Stimulated activated naive B cell treated with anti-CD40 and anti-IgM and Interleukin-4, amounts not matched to agents 10 μg/mL and 1 μg/mL and 100 μg/mL, for 72 hours (primary cell): ENCODE results near the gene AP1S1.
"Not testable (repeated sequence)": the region's sequence is repeated elsewhere in the genome, so short reads cannot be mapped to it uniquely, and the experiment has no call there.

Experiments used
- ATAC-seq, 2 donors: fragments of 150-1000 bp; cut with Tn5 transposase; replicated peaks; 2 replicates each; pipeline ENCODE4 v1.10.0; 2021; ENCODE audit warnings: moderate library complexity in 1 of 2
- DNase-seq: peaks from one replicate; pipeline ENCODE4 v3.0.0; 2021
- H3K27ac Mint-ChIP-seq: one replicate; pipeline ENCODE4 v1.8.0; 2022; ENCODE audit warnings: mild to moderate bottlenecking, mixed read lengths
- H3K27me3 Mint-ChIP-seq, 2 donors: one replicate each; pipeline ENCODE4 v1.8.0; 2022; ENCODE audit warnings: mixed read lengths in 2 of 2
- H3K36me3 Mint-ChIP-seq, 2 donors: one replicate each; pipeline ENCODE4 v1.8.0; 2022; ENCODE audit warnings: mixed read lengths in 2 of 2, mild to moderate bottlenecking in 1 of 2
- H3K4me1 Mint-ChIP-seq, 2 donors: one replicate each; pipeline ENCODE4 v1.8.0; 2022; ENCODE audit warnings: mixed read lengths in 2 of 2, mild to moderate bottlenecking in 1 of 2
- H3K4me3 Mint-ChIP-seq, 2 donors: one replicate each; pipeline ENCODE4 v1.8.0; 2022; ENCODE audit warnings: mild to moderate bottlenecking in 2 of 2, mixed read lengths in 2 of 2, moderate library complexity in 1 of 2
- H3K9me3 Mint-ChIP-seq, 2 donors: one replicate each; pipeline ENCODE4 v1.8.0; 2022; ENCODE audit warnings: mixed read lengths in 2 of 2, mild to moderate bottlenecking in 1 of 2

AP1S1 gene

GRCh38 chr7:101153969-101154692 is at the start of gene AP1S1:
TSS of gene AP1S1 (plus strand) at chr7:101154476. CDS start at chr7:101154515, 39 bp downstream.
- peaks cover 14 to 41% of the 10 kb centered on the region in 2 donors for H3K4me1 Mint-ChIP-seq
- ATAC-seq = peak; percentile 87 to 89
- H3K36me3 Mint-ChIP-seq = peaks cover 13 to 30% of the 10 kb centered on the region in 2 donors
- H3K9me3 Mint-ChIP-seq = peaks cover 3 to 4% of the 10 kb centered on the region in 2 donors
- H3K27me3 Mint-ChIP-seq = peaks cover 9 to 12% of the 10 kb centered on the region in 2 donors
- H3K4me3 Mint-ChIP-seq = peak within 1 kb of the TSS; percentile 89 to 91
- DNase-seq = peak; percentile 89
- peak within 1 kb of the TSS; percentile 90 for H3K27ac Mint-ChIP-seq

GRCh38 chr7:101104799-101105198 is 49.5 kb upstream of the AP1S1 start:
- no peak for ATAC-seq
- no peak overlapping the region for H3K4me3 Mint-ChIP-seq
- DNase-seq = no peak
- H3K27me3 Mint-ChIP-seq = peaks cover 36 to 47% of the 10 kb centered on the region in 2 donors
- no peak overlapping the region for H3K27ac Mint-ChIP-seq
- H3K36me3 Mint-ChIP-seq = no peaks in the 10 kb centered on the region
- no peaks in the 10 kb centered on the region for H3K9me3 Mint-ChIP-seq
- H3K4me1 Mint-ChIP-seq = peaks cover 14 to 21% of the 10 kb centered on the region in 2 donors

GRCh38 chr7:101105248-101105647 is 49.0 kb upstream of the AP1S1 start:
- H3K27me3 Mint-ChIP-seq = peaks cover 32 to 47% of the 10 kb centered on the region in 2 donors
- H3K27ac Mint-ChIP-seq, H3K9me3 Mint-ChIP-seq, DNase-seq, ATAC-seq, H3K4me3 Mint-ChIP-seq, H3K36me3 Mint-ChIP-seq: not testable (repeated sequence)
- peaks cover 11 to 16% of the 10 kb centered on the region in 2 donors for H3K4me1 Mint-ChIP-seq

- Mint-ChIP-seq H3K27ac (no peak overlapping the region), H3K27me3 (peaks cover 29 to 37% of the 10 kb centered on the region in 2 donors), H3K9me3 (no peaks in the 10 kb centered on the region), H3K4me1 (peaks cover 7 to 11% of the 10 kb centered on the region in 2 donors), H3K4me3 (no peak overlapping the region), H3K36me3 (no peaks in the 10 kb centered on the region)
- ATAC-seq (no peak), DNase-seq (no peak)
These were observed 47.9 kb upstream of the AP1S1 start for GRCh38 chr7:101106386-101106785.

- peak; percentile 53 to 71 for ATAC-seq
- H3K27ac Mint-ChIP-seq = peak overlapping the region; percentile 51
- peak; percentile 31 for DNase-seq
- H3K9me3 Mint-ChIP-seq = no peaks in the 10 kb centered on the region
- no peaks in the 10 kb centered on the region for H3K36me3 Mint-ChIP-seq
- peaks cover 14 to 19% of the 10 kb centered on the region in 2 donors for H3K27me3 Mint-ChIP-seq
- no peak overlapping the region for H3K4me3 Mint-ChIP-seq
- peaks cover 7 to 11% of the 10 kb centered on the region in 2 donors for H3K4me1 Mint-ChIP-seq
These were observed 45.9 kb upstream of the AP1S1 start for GRCh38 chr7:101108330-101108857.

GRCh38 chr7:101108961-101109360 is 45.3 kb upstream of the AP1S1 start:
- peak overlapping the region; percentile 20 for H3K27ac Mint-ChIP-seq
- H3K9me3 Mint-ChIP-seq = no peaks in the 10 kb centered on the region
- ATAC-seq (peak; percentile 23 to 41), DNase-seq (no peak)
- H3K27me3 Mint-ChIP-seq = peaks cover 11 to 13% of the 10 kb centered on the region in 2 donors
- H3K4me1 Mint-ChIP-seq = peaks cover 7 to 11% of the 10 kb centered on the region in 2 donors
- no peak overlapping the region for H3K4me3 Mint-ChIP-seq
- H3K36me3 Mint-ChIP-seq = no peaks in the 10 kb centered on the region

- Mint-ChIP-seq H3K36me3 (no peaks in the 10 kb centered on the region), H3K9me3 (no peaks in the 10 kb centered on the region), H3K4me1 (peaks cover 7 to 11% of the 10 kb centered on the region in 2 donors), H3K27me3 (peaks cover 10 to 11% of the 10 kb centered on the region in 2 donors), H3K27ac (no peak overlapping the region), H3K4me3 (no peak overlapping the region)
- DNase-seq (no peak), ATAC-seq (no peak)
These were observed 44.9 kb upstream of the AP1S1 start for GRCh38 chr7:101109368-101109767.

- no peak for ATAC-seq
- peaks cover 5 to 6% of the 10 kb centered on the region in 2 donors for H3K27me3 Mint-ChIP-seq
- no peaks in the 10 kb centered on the region for H3K9me3 Mint-ChIP-seq
- no peaks in the 10 kb centered on the region for H3K36me3 Mint-ChIP-seq
- H3K4me1 Mint-ChIP-seq = peaks cover 7 to 11% of the 10 kb centered on the region in 2 donors
- H3K27ac Mint-ChIP-seq = no peak overlapping the region
- no peak overlapping the region for H3K4me3 Mint-ChIP-seq
- no peak for DNase-seq
These were observed 43.0 kb upstream of the AP1S1 start for GRCh38 chr7:101111261-101111660.

GRCh38 chr7:101112233-101112632 is 42.0 kb upstream of the AP1S1 start:
- DNase-seq = no peak
- H3K27ac Mint-ChIP-seq = no peak overlapping the region

GRCh38 chr7:101113140-101113539 is 41.1 kb upstream of the AP1S1 start:
- H3K4me3 Mint-ChIP-seq, DNase-seq, H3K9me3 Mint-ChIP-seq, H3K27me3 Mint-ChIP-seq, H3K4me1 Mint-ChIP-seq, ATAC-seq, H3K36me3 Mint-ChIP-seq: not testable (repeated sequence)
- H3K27ac Mint-ChIP-seq = peak overlapping the region; percentile 10

More at GRCh38 chr7:101112233-101112632, 42.0 kb upstream of the AP1S1 start:
- ATAC-seq = no peak
- Mint-ChIP-seq H3K4me1 (peaks cover 7 to 11% of the 10 kb centered on the region in 2 donors), H3K9me3 (no peaks in the 10 kb centered on the region), H3K36me3 (no peaks in the 10 kb centered on the region), H3K27me3 (peaks cover 4 to 5% of the 10 kb centered on the region in 2 donors), H3K4me3 (no peak overlapping the region)

- H3K4me3 Mint-ChIP-seq = no peak overlapping the region
- no peak for DNase-seq
- H3K9me3 Mint-ChIP-seq = no peaks in the 10 kb centered on the region
- H3K4me1 Mint-ChIP-seq = peaks cover 0 to under 1% of the 10 kb centered on the region in 2 donors
- H3K27ac Mint-ChIP-seq = no peak overlapping the region
- no peak for ATAC-seq
- H3K27me3 Mint-ChIP-seq = peaks cover 0 to 5% of the 10 kb centered on the region in 2 donors
- H3K36me3 Mint-ChIP-seq = no peaks in the 10 kb centered on the region
These were observed 40.4 kb upstream of the AP1S1 start for GRCh38 chr7:101113836-101114235.

- H3K27ac Mint-ChIP-seq = no peak overlapping the region
- H3K9me3 Mint-ChIP-seq = no peaks in the 10 kb centered on the region
- peaks cover 0 to 5% of the 10 kb centered on the region in 2 donors for H3K27me3 Mint-ChIP-seq
- ATAC-seq (no peak), DNase-seq (no peak)
- no peaks in the 10 kb centered on the region for H3K36me3 Mint-ChIP-seq
- no peaks in the 10 kb centered on the region for H3K4me1 Mint-ChIP-seq
- no peak overlapping the region for H3K4me3 Mint-ChIP-seq
These were observed 39.8 kb upstream of the AP1S1 start for GRCh38 chr7:101114492-101114891.

GRCh38 chr7:101115215-101115614 is 39.1 kb upstream of the AP1S1 start:
- DNase-seq (no peak), ATAC-seq (no peak)
- no peaks in the 10 kb centered on the region for H3K9me3 Mint-ChIP-seq
- no peak overlapping the region for H3K27ac Mint-ChIP-seq
- H3K4me1 Mint-ChIP-seq = no peaks in the 10 kb centered on the region
- peaks cover 0 to 5% of the 10 kb centered on the region in 2 donors for H3K27me3 Mint-ChIP-seq
- H3K36me3 Mint-ChIP-seq = no peaks in the 10 kb centered on the region
- H3K4me3 Mint-ChIP-seq = no peak overlapping the region

- Mint-ChIP-seq H3K36me3 (no peaks in the 10 kb centered on the region), H3K4me1 (peaks cover 1 to 8% of the 10 kb centered on the region in 2 donors), H3K9me3 (no peaks in the 10 kb centered on the region), H3K4me3 (no peak overlapping the region), H3K27me3 (peaks cover 1 to 11% of the 10 kb centered on the region in 2 donors), H3K27ac (peak overlapping the region; percentile 42)
- ATAC-seq = no peak
- no peak for DNase-seq
These were observed 37.4 kb upstream of the AP1S1 start for GRCh38 chr7:101116898-101117297.

GRCh38 chr7:101118856-101119255 is 35.4 kb upstream of the AP1S1 start:
- Mint-ChIP-seq H3K4me3 (no peak overlapping the region), H3K36me3 (no peaks in the 10 kb centered on the region), H3K9me3 (no peaks in the 10 kb centered on the region), H3K27ac (no peak overlapping the region), H3K27me3 (peaks cover 11 to 19% of the 10 kb centered on the region in 2 donors), H3K4me1 (peaks cover 8 to 18% of the 10 kb centered on the region in 2 donors)
- ATAC-seq = no peak
- no peak for DNase-seq
